PC-3 (cell line): ENCODE results near the gene HAPLN2.

Experiments used
- EZH2 ChIP-seq: fragments of 300-600 bp; sonication (generic); IDR thresholded peaks from one replicate; pipeline ENCODE4 v1.6.1; 2017; ENCODE audit warnings: antibody characterized with exemption, mild to moderate bottlenecking, low read length; ENCODE audit not compliant: unreplicated experiment
- EZH2phosphoT487 ChIP-seq: fragments of 300-600 bp; sonication (generic); IDR thresholded peaks from 2 replicates; pipeline ENCODE4 v1.6.1; 2018; ENCODE audit warnings: mild to moderate bottlenecking, antibody characterized with exemption, low read length, borderline replicate concordance
- TF ChIP-seq, protein P1 (sequence below): fragments of 300-600 bp; sonication (generic); conservative IDR thresholded peaks from 2 replicates; pipeline ENCODE4 v1.5.1; 2017; ENCODE audit warnings: antibody characterized with exemption, low read depth, mild to moderate bottlenecking, low read length

GRCh38 chr1:156645056-156645455, 25.8 kb downstream of the HAPLN2 start:
- TF ChIP-seq EZH2 (no peak), EZH2phosphoT487 (no peak)
- TF ChIP-seq, protein P1, sequence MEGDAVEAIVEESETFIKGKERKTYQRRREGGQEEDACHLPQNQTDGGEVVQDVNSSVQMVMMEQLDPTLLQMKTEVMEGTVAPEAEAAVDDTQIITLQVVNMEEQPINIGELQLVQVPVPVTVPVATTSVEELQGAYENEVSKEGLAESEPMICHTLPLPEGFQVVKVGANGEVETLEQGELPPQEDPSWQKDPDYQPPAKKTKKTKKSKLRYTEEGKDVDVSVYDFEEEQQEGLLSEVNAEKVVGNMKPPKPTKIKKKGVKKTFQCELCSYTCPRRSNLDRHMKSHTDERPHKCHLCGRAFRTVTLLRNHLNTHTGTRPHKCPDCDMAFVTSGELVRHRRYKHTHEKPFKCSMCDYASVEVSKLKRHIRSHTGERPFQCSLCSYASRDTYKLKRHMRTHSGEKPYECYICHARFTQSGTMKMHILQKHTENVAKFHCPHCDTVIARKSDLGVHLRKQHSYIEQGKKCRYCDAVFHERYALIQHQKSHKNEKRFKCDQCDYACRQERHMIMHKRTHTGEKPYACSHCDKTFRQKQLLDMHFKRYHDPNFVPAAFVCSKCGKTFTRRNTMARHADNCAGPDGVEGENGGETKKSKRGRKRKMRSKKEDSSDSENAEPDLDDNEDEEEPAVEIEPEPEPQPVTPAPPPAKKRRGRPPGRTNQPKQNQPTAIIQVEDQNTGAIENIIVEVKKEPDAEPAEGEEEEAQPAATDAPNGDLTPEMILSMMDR = no peak
